LNCaP clone FGC (cell line): ENCODE results near the gene ZER1.
A peak's percentile ranks its signal among the peaks of the same experiment; 100 is the strongest.

Experiments used
- DNase-seq: peaks from one replicate; pipeline ENCODE4 v3.0.0-alpha.2; 2011; ENCODE audit warnings: low read depth
- H3K4me3 ChIP-seq: 2 replicates; pipeline ENCODE4 v1.5.1; 2011; ENCODE audit warnings: mild to moderate bottlenecking, low read depth, low read length, control low read depth
- CTCF ChIP-seq: IDR thresholded peaks from 2 replicates; pipeline ENCODE4 v1.5.1; 2012; ENCODE audit warnings: mild to moderate bottlenecking; ENCODE audit not compliant: control insufficient read depth, insufficient read depth; ENCODE audit errors: extremely low read depth

Gene ZER1

GRCh38 chr9:128810873-128811272 lies 39.1 kb upstream of the ZER1 start:
- no peak for DNase-seq
- TF ChIP-seq CTCF = no peak
- no peak overlapping the region for H3K4me3 ChIP-seq

DNA sequence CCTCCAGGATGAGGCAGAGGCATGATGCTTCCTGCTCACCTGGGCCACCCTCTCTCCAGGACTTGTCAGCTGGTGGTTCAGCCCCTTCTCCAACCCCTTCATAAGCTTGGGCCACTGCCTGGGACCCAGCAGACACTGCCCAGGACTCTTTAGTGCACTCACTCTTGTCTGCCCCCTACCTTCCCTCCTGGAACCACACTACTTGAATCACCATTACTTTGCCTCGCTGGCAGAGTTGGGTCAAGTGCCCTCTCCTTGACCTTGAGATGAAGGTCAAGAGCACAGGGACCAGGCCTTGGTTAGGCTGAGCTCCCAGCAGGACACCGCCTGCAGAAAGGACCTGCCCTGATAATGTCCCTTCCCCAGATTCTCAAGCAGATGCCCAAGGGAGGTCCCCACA lies 38.1 kb upstream of the ZER1 start:
- H3K4me3 ChIP-seq = no peak overlapping the region
- TF ChIP-seq CTCF = no peak
- DNase-seq = no peak

DNA sequence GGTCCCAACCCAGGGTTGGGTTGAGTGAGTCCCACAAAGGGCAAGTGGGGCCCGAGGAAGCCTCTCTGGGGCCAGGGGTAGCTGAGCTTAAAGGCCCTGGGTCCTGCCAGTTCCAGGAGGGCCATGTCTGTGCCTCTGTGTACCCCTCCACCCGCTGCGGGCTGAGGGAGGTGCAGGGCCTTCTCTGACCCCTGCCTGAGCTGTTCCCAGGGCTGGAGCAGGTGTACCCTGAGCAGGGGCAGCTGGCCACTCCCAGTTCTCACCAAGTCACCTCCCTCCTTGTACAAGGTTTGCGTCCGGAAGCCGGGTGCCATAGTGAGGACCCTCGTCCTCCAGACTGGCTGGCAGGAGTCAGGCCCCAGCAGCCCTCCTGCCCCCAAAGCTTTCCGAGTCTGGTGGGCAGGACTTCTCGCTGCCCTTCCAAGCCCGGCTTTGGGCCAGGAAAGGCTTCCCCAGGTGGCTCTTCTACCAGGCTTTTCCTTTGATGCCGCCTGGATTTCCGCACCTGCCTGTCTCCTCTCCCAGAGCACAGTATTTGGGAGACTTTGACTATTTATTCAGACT lies 37.4 kb upstream of the ZER1 start:
- no peak overlapping the region for H3K4me3 ChIP-seq
- DNase-seq = no peak
- TF ChIP-seq CTCF = no peak

DNA sequence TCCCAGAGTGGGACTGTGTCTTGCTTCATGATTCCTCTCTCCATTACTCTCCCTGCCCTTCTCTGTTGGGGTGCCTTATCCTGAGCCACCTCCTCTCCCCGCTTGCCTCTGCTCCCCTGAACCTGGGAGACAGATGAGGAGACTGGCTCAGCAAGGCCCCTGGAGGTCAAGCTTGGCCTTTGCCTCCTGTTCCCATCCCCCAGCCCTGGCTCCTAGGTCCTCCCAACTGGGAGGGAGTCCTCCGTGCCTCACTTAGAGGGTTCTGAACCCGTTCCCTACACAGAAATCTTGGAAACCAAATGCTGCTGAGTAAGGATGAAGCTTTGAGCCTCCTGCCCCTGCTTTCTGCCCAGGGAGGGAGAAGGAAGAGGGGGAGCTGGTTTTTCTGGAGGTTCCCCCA lies 36.8 kb upstream of the ZER1 start:
- DNase-seq = no peak
- H3K4me3 ChIP-seq = no peak overlapping the region
- TF ChIP-seq CTCF = no peak

GRCh38 chr9:128807827-128808226 lies 36.1 kb upstream of the ZER1 start:
- no peak overlapping the region for H3K4me3 ChIP-seq
- TF ChIP-seq CTCF = no peak
- DNase-seq = no peak

- H3K4me3 ChIP-seq = no peak overlapping the region
- no peak for DNase-seq
- no peak for TF ChIP-seq CTCF
Measured at GRCh38 chr9:128805661-128806060, 33.9 kb upstream of the ZER1 start.

- peak; percentile 60 for DNase-seq
- TF ChIP-seq CTCF = no peak
- H3K4me3 ChIP-seq = no peak overlapping the region
Measured at GRCh38 chr9:128802482-128802881, 30.8 kb upstream of the ZER1 start.
